HL-60 (cell line): ENCODE results near the gene WRAP73.

ENCODE experiments used
- CTCF ChIP-seq: IDR thresholded peaks from one replicate; pipeline ENCODE4 v1.5.1; 2011; ENCODE audit warnings: low read length, control low read depth, inconsistent platforms; ENCODE audit not compliant: insufficient read depth
- POLR2AphosphoS5 ChIP-seq: IDR thresholded peaks from 2 replicates; pipeline ENCODE4 v1.6.1; 2012; ENCODE audit warnings: low read depth
- SPI1 ChIP-seq: IDR thresholded peaks from 2 replicates; pipeline ENCODE4 v1.6.1; 2012; ENCODE audit warnings: low read depth, mild to moderate bottlenecking, borderline replicate concordance

- TF ChIP-seq CTCF (no peak), POLR2AphosphoS5 (no peak), SPI1 (no peak)
These were observed 44.7 kb downstream of the WRAP73 start for GRCh38 chr1:3604997-3605823.
